HEK293 (cell line): ENCODE measurements around the gene IL16.

Experiments
- GLIS1 ChIP-seq: fragments of 450-650 bp; formaldehyde crosslinking; IDR thresholded peaks from 2 replicates; pipeline ENCODE4 v1.5.1; 2016; ENCODE audit warnings: missing biosample characterization, missing genetic modification characterization
- RBAK ChIP-seq: fragments of 450-650 bp; formaldehyde crosslinking; IDR thresholded peaks from 2 replicates; pipeline ENCODE4 v1.5.1; 2016; ENCODE audit warnings: missing biosample characterization, missing genetic modification characterization
- SP7 ChIP-seq: fragments of 450-650 bp; formaldehyde crosslinking; IDR thresholded peaks from 2 replicates; pipeline ENCODE4 v1.5.1; 2016; ENCODE audit warnings: missing biosample characterization, missing genetic modification characterization
- ZBTB17 ChIP-seq: fragments of 450-650 bp; formaldehyde crosslinking; IDR thresholded peaks from 2 replicates; pipeline ENCODE4 v1.5.1; 2016; ENCODE audit warnings: missing biosample characterization, missing genetic modification characterization
- ZNF121 ChIP-seq: fragments of 450-650 bp; formaldehyde crosslinking; IDR thresholded peaks from 2 replicates; pipeline ENCODE4 v1.5.1; 2016; ENCODE audit warnings: missing biosample characterization, missing genetic modification characterization
- ZNF629 ChIP-seq: fragments of 450-650 bp; formaldehyde crosslinking; IDR thresholded peaks from 2 replicates; pipeline ENCODE4 v1.5.1; 2017; ENCODE audit warnings: missing biosample characterization, missing genetic modification characterization
- ZNF677 ChIP-seq: fragments of 450-650 bp; IDR thresholded peaks from 2 replicates; pipeline ENCODE4 v1.5.0; 2018; ENCODE audit warnings: missing biosample characterization, mild to moderate bottlenecking, missing genetic modification characterization, moderate library complexity
- TF ChIP-seq, protein P1 (sequence below): fragments of 450-650 bp; formaldehyde crosslinking; IDR thresholded peaks from 2 replicates; pipeline ENCODE4 v1.5.1; 2016; ENCODE audit warnings: missing biosample characterization, missing genetic modification characterization
- TF ChIP-seq, protein P2 (sequence below): fragments of 450-650 bp; formaldehyde crosslinking; IDR thresholded peaks from 2 replicates; pipeline ENCODE4 v1.5.1; 2016; ENCODE audit warnings: missing biosample characterization, missing genetic modification characterization
- TF ChIP-seq, protein P3 (sequence below): fragments of 450-650 bp; formaldehyde crosslinking; IDR thresholded peaks from 2 replicates; pipeline ENCODE4 v1.5.1; 2016; ENCODE audit warnings: missing biosample characterization, missing genetic modification characterization
- TF ChIP-seq, protein P4 (sequence below): fragments of 450-650 bp; formaldehyde crosslinking; IDR thresholded peaks from 2 replicates; pipeline ENCODE4 v1.5.1; 2016; ENCODE audit warnings: missing biosample characterization, missing genetic modification characterization
- TF ChIP-seq, protein P5 (sequence below): IDR thresholded peaks from 2 replicates; pipeline ENCODE4 v1.6.1; 2011; ENCODE audit warnings: mild to moderate bottlenecking, low read depth, low read length, borderline replicate concordance

DNA sequence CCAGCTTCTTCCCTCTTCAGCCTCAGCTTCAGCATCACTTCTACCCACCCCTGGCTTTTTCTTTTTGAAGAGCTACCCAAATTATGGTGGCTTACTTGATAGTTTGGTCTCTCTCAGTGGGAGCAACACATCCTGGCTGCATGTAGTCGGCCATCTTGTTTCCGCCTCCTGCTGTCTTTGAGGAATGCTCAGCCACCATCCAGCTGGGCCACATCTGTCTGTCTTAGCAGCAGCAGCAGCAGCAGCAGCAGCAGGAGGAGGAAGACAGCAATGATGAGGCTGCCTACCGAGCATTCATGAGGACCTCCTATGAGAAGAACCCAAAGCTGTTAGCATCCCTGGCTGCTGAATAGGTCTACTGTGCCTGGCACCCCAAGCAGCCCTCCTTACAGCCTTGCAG, 19.7 kb downstream of the IL16 start:
- TF ChIP-seq, protein P1, sequence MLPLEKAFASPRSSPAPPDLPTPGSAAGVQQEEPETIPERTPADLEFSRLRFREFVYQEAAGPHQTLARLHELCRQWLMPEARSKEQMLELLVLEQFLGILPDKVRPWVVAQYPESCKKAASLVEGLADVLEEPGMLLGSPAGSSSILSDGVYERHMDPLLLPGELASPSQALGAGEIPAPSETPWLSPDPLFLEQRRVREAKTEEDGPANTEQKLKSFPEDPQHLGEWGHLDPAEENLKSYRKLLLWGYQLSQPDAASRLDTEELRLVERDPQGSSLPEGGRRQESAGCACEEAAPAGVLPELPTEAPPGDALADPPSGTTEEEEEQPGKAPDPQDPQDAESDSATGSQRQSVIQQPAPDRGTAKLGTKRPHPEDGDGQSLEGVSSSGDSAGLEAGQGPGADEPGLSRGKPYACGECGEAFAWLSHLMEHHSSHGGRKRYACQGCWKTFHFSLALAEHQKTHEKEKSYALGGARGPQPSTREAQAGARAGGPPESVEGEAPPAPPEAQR: no peak
- TF ChIP-seq, protein P2, sequence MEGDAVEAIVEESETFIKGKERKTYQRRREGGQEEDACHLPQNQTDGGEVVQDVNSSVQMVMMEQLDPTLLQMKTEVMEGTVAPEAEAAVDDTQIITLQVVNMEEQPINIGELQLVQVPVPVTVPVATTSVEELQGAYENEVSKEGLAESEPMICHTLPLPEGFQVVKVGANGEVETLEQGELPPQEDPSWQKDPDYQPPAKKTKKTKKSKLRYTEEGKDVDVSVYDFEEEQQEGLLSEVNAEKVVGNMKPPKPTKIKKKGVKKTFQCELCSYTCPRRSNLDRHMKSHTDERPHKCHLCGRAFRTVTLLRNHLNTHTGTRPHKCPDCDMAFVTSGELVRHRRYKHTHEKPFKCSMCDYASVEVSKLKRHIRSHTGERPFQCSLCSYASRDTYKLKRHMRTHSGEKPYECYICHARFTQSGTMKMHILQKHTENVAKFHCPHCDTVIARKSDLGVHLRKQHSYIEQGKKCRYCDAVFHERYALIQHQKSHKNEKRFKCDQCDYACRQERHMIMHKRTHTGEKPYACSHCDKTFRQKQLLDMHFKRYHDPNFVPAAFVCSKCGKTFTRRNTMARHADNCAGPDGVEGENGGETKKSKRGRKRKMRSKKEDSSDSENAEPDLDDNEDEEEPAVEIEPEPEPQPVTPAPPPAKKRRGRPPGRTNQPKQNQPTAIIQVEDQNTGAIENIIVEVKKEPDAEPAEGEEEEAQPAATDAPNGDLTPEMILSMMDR: no peak
- no peak for TF ChIP-seq GLIS1 (tag by site-specific recombination)
- TF ChIP-seq RBAK: no peak
- TF ChIP-seq ZNF121 (tag by site-specific recombination): no peak
- no peak for TF ChIP-seq SP7 (tag by site-specific recombination)
- TF ChIP-seq, protein P3, sequence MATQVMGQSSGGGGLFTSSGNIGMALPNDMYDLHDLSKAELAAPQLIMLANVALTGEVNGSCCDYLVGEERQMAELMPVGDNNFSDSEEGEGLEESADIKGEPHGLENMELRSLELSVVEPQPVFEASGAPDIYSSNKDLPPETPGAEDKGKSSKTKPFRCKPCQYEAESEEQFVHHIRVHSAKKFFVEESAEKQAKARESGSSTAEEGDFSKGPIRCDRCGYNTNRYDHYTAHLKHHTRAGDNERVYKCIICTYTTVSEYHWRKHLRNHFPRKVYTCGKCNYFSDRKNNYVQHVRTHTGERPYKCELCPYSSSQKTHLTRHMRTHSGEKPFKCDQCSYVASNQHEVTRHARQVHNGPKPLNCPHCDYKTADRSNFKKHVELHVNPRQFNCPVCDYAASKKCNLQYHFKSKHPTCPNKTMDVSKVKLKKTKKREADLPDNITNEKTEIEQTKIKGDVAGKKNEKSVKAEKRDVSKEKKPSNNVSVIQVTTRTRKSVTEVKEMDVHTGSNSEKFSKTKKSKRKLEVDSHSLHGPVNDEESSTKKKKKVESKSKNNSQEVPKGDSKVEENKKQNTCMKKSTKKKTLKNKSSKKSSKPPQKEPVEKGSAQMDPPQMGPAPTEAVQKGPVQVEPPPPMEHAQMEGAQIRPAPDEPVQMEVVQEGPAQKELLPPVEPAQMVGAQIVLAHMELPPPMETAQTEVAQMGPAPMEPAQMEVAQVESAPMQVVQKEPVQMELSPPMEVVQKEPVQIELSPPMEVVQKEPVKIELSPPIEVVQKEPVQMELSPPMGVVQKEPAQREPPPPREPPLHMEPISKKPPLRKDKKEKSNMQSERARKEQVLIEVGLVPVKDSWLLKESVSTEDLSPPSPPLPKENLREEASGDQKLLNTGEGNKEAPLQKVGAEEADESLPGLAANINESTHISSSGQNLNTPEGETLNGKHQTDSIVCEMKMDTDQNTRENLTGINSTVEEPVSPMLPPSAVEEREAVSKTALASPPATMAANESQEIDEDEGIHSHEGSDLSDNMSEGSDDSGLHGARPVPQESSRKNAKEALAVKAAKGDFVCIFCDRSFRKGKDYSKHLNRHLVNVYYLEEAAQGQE (tag by site-specific recombination): no peak
- TF ChIP-seq ZNF629 (tag by site-specific recombination): no peak
- TF ChIP-seq, protein P4, sequence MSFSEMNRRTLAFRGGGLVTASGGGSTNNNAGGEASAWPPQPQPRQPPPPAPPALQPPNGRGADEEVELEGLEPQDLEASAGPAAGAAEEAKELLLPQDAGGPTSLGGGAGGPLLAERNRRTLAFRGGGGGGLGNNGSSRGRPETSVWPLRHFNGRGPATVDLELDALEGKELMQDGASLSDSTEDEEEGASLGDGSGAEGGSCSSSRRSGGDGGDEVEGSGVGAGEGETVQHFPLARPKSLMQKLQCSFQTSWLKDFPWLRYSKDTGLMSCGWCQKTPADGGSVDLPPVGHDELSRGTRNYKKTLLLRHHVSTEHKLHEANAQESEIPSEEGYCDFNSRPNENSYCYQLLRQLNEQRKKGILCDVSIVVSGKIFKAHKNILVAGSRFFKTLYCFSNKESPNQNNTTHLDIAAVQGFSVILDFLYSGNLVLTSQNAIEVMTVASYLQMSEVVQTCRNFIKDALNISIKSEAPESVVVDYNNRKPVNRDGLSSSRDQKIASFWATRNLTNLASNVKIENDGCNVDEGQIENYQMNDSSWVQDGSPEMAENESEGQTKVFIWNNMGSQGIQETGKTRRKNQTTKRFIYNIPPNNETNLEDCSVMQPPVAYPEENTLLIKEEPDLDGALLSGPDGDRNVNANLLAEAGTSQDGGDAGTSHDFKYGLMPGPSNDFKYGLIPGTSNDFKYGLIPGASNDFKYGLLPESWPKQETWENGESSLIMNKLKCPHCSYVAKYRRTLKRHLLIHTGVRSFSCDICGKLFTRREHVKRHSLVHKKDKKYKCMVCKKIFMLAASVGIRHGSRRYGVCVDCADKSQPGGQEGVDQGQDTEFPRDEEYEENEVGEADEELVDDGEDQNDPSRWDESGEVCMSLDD (tag by site-specific recombination): no peak
- no peak for TF ChIP-seq ZNF677
- TF ChIP-seq, protein P5, sequence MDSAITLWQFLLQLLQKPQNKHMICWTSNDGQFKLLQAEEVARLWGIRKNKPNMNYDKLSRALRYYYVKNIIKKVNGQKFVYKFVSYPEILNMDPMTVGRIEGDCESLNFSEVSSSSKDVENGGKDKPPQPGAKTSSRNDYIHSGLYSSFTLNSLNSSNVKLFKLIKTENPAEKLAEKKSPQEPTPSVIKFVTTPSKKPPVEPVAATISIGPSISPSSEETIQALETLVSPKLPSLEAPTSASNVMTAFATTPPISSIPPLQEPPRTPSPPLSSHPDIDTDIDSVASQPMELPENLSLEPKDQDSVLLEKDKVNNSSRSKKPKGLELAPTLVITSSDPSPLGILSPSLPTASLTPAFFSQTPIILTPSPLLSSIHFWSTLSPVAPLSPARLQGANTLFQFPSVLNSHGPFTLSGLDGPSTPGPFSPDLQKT: no peak
- TF ChIP-seq ZBTB17 (tag by site-specific recombination): no peak
